VCaP (cell line): ENCODE data around the gene CAPRIN1.

Experiments
- H3K27ac ChIP-seq: fragments of 450-650 bp; 2 replicates; pipeline ENCODE4 v1.5.1; 2017
- CTCF ChIP-seq: fragments of 450-650 bp; conservative IDR thresholded peaks from 2 replicates; pipeline ENCODE4 v1.5.1; 2017; ENCODE audit warnings: mild to moderate bottlenecking, moderate library complexity

CAPRIN1 gene

GRCh38 chr11:34104680-34105078 lies 53.1 kb downstream of the CAPRIN1 start:
- no peak for TF ChIP-seq CTCF
- peak overlapping the region; percentile 91 for H3K27ac ChIP-seq

GRCh38 chr11:34105079-34105956 lies 53.8 kb downstream of the CAPRIN1 start, which contains the start of gene NAT10:
TSS of gene NAT10 (plus strand) at chr11:34105629. CDS start at chr11:34108226, 2,597 bp downstream.
- peak; percentile 28; the same call in 1 of the 2 replicates for TF ChIP-seq CTCF

GRCh38 chr11:34105957-34106504 lies 54.5 kb downstream of the CAPRIN1 start:
- H3K27ac ChIP-seq, result peak overlapping the region; percentile 91
- TF ChIP-seq CTCF, result no peak

More at GRCh38 chr11:34105079-34105956, 53.8 kb downstream of the CAPRIN1 start, which contains the start of gene NAT10:
- peak within 1 kb of the TSS; percentile 91 for H3K27ac ChIP-seq

- TF ChIP-seq CTCF, result no peak
These were observed 60.3 kb downstream of the CAPRIN1 start for GRCh38 chr11:34111722-34112270.

GRCh38 chr11:34114014-34114413 lies 62.5 kb downstream of the CAPRIN1 start:
- no peak overlapping the region for H3K27ac ChIP-seq
- TF ChIP-seq CTCF, result no peak

More at GRCh38 chr11:34111722-34112270, 60.3 kb downstream of the CAPRIN1 start:
- H3K27ac ChIP-seq, result no peak overlapping the region

GRCh38 chr11:34114471-34114870 lies 62.9 kb downstream of the CAPRIN1 start:
- H3K27ac ChIP-seq, result no peak overlapping the region
- TF ChIP-seq CTCF, result no peak

- no peak overlapping the region for H3K27ac ChIP-seq
- TF ChIP-seq CTCF, result no peak
These were observed 69.1 kb downstream of the CAPRIN1 start for GRCh38 chr11:34120651-34121050.
